T follicular helper cell (primary cell): ENCODE results near the gene STRAP.
"Not testable (repeated sequence)": the region's sequence is repeated elsewhere in the genome, so short reads cannot be mapped to it uniquely, and the experiment has no call there.

Source experiments
- DNase-seq: peaks from one replicate; pipeline ENCODE4 v3.0.0-alpha.2; 2020; ENCODE audit warnings: low read depth

STRAP gene

GRCh38 chr12:15928346-15928745 lies 46.2 kb downstream of the STRAP start:
- no peak for DNase-seq

- no peak for DNase-seq
Observed at GRCh38 chr12:15928870-15929571, 46.8 kb downstream of the STRAP start.

- DNase-seq: no peak
Observed at GRCh38 chr12:15931590-15932053, 49.4 kb downstream of the STRAP start.

- no peak for DNase-seq
Observed at GRCh38 chr12:15932327-15932726, 50.1 kb downstream of the STRAP start.

DNA sequence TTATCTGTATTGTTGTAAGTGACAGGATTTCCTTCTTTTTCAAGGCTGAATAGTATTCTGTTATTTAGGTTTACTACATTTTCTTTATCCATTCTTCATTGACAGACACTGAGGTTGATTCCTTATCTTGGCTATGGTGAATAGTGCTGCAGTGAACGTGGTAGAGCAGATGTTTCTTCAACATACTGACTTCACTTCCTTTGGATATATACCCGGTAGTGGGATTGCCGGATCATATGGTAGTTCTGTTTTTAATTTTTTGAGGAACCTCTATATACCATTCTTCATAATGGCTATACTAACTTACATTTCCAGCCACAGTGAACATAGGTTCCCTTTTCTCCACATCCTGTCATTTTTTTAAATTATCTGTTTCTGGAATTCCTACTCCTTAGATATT lies 50.8 kb downstream of the STRAP start:
- no peak for DNase-seq

GRCh38 chr12:15933751-15934150 lies 51.6 kb downstream of the STRAP start:
- no peak for DNase-seq

DNA sequence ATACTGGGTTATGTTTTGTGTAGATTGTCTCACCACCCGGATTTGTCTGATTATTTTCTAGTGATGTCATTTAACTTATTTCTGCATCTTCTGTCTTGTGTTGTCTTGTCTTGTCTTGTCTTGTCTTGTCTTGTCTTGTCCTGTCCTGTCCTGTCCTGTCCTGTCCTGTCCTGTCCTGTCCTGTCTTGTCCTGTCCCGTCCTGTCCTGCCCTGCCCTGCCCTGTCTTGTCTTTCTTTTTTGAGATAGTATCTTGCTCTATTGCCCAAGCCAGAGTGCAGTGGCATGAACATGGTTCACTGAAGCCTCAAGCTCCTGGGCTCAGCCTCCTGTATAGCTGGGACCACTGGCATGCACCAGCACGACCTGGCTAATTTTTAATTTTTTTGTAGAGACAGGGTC lies 54.6 kb downstream of the STRAP start:
- no peak for DNase-seq

DNA sequence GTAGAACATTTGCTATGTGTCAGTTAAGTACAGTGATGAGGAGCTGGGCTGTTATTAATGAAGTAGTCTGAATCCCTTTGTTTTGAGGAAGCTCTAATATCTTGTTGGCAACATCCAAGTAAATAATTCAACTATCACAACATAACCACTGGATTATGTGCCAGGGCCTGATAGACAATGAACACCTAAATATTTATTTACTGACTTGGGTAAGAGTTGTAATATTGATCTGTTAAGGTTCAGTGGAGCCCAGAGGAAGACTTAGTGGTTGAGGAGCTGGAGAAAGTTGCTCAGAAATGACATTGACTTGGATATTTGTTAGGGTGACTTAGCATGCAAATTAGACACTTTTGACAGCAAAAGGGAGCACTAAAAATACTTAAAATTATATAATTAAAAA lies 55.7 kb downstream of the STRAP start:
- DNase-seq: no peak

DNA sequence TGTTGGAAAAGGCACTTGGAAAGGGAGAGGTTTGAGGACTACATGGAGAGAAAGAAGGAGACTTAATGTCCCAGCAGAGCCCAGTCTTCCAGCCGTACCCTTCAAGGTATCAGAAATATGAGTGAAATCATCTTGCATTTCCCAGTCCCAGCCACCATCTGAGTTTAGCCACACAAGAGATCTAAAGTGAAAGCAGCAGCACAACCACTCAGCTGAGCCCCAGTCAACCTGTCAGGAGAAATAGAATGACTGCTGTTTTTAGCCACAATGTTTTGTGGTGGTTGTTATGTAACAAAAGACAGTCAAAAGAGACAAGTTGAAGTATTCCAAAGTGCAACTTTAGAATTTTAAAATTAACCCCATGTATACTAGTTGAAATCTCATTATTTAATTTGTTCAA lies 56.9 kb downstream of the STRAP start:
- no peak for DNase-seq

- no peak for DNase-seq
Observed at GRCh38 chr12:15942475-15942874, 60.3 kb downstream of the STRAP start.

DNA sequence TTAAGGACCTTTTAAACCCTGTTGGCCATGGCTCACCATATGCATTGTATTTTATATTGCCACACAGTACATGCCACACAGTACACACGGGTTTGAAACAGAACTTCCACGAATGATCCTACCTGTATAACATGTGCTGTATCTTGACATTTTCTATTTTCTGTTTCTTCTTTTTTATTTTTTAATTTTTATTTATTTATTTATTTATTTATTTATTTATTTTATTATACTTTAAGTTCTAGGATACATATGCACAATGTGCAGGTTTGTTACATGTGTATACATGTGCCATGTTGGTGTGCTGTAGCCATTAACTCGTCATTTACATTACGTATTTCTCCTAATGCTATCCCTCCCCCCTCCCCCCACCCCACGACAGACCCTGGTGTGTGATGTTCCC lies 61.3 kb downstream of the STRAP start:
- DNase-seq: not testable (repeated sequence)

DNA sequence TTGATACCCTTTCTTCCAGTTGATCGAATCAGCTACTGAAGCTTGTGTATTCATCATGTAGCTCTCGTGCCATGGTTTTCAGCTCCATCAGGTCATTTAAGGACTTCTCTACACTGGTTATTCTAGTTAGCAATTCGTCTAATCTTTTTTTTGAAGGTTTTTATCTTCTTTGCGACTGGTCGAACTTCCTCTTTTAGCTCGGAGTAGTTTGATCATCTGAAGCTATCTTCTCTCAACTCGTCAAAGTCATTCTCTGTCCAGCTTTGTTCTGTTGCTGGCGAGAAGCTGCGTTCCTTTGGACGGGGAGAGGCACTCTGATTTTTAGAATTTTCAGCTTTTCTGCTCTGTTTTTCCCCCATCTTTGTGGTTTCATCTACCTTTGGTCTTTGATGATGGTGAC lies 66.3 kb downstream of the STRAP start:
- DNase-seq: not testable (repeated sequence)
